ENCODE results near the gene TTLL13. TPM values are rescaled to one million over a fixed set of nuclear protein-coding genes. Genes with fewer than 3 reads are reported as not detected.
A peak's percentile ranks its signal among the peaks of the same experiment; 100 is the strongest.

Gene TTLL13
- total RNA-seq, 1 donor from 2014 or later = not detected

DNA sequence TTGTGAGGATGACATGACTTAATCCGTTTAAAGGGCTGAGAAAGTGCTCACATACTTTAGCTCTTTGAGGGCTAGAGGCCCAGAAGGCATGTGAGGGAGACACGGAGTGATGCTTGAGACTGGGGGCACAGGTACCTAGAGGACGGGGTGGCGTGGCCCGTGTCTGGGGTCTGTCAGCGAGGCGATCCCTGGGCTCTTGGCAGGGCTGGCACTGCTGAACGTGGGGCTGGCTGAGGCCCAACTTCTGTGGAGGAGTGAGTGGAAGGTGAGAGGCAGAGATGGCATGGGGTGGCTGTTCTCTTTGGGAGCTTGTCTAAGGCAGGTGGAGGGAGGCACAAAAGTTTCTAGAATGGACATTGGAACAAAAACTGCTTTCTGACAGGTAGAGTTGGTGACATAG lies 38.8 kb upstream of the TTLL13 start:
- Histone ChIP-seq H3K36me3 (no peaks in the 10 kb centered on the region), H3K27ac (no peak overlapping the region), H4K20me1 (ENCODE audit: low read depth) (peaks cover 23% of the 10 kb centered on the region), H3K4me1 (no peaks in the 10 kb centered on the region), H3F3A (ENCODE audit: low read depth) (no peaks in the 10 kb centered on the region), H3K9me3 (ENCODE audit: low read depth) (no peaks in the 10 kb centered on the region), H3K79me2 (ENCODE audit: low read depth) (no peaks in the 10 kb centered on the region), H3K4me2 (no peak overlapping the region), H2AFZ (replicated peaks) (no peak overlapping the region), H3K4me3 (no peak overlapping the region), H3K27me3 (no peaks in the 10 kb centered on the region), H3K9ac (no peak overlapping the region)
- Mint-ChIP-seq H3K27ac (peak overlapping the region; percentile 72), H3K27me3 (ENCODE audit: insufficient read depth, low read depth) (peaks cover 10% of the 10 kb centered on the region), H3K4me1 (peaks cover 5% of the 10 kb centered on the region), H3K36me3 (peaks cover 7% of the 10 kb centered on the region), H3K4me3 (no peak overlapping the region), H3K9me3 (no peaks in the 10 kb centered on the region)
- DNase-seq (ENCODE audit: low spot score) = no peak
- TF ChIP-seq, protein P1, sequence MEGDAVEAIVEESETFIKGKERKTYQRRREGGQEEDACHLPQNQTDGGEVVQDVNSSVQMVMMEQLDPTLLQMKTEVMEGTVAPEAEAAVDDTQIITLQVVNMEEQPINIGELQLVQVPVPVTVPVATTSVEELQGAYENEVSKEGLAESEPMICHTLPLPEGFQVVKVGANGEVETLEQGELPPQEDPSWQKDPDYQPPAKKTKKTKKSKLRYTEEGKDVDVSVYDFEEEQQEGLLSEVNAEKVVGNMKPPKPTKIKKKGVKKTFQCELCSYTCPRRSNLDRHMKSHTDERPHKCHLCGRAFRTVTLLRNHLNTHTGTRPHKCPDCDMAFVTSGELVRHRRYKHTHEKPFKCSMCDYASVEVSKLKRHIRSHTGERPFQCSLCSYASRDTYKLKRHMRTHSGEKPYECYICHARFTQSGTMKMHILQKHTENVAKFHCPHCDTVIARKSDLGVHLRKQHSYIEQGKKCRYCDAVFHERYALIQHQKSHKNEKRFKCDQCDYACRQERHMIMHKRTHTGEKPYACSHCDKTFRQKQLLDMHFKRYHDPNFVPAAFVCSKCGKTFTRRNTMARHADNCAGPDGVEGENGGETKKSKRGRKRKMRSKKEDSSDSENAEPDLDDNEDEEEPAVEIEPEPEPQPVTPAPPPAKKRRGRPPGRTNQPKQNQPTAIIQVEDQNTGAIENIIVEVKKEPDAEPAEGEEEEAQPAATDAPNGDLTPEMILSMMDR (IDR thresholded peaks at IDR 0.05) = no peak
- no peak for TF ChIP-seq EZH2phosphoT487 (IDR thresholded peaks at IDR 0.05)
- TF ChIP-seq EZH2 (IDR thresholded peaks at IDR 0.05) = no peak

DNA sequence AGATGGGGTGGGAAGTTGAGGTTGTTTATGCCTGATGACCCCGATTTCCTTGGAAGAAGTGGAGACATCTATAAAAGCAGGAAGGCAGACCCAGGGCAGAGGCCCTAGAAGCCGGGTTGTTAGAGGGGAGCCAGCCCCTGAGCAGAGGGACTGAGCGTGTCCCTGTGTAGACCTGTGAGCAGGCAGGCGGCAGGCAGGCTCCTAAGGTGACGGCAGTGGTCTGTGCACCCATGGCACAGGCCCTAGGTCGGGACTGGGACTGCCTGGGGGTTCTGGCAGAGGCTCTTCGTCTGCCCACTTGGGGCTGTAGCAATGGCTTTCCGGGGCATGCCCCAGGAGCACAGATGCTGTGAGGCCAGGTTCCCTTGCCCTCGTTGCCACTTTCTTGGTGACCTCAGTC lies 38.3 kb upstream of the TTLL13 start:
- Histone ChIP-seq H3K4me3 (no peak overlapping the region), H2AFZ (replicated peaks) (no peak overlapping the region), H4K20me1 (ENCODE audit: low read depth) (peaks cover 19% of the 10 kb centered on the region), H3K4me2 (no peak overlapping the region), H3K27ac (no peak overlapping the region), H3K36me3 (no peaks in the 10 kb centered on the region), H3K4me1 (no peaks in the 10 kb centered on the region), H3K27me3 (no peaks in the 10 kb centered on the region), H3K9ac (no peak overlapping the region), H3F3A (ENCODE audit: low read depth) (no peaks in the 10 kb centered on the region), H3K79me2 (ENCODE audit: low read depth) (no peaks in the 10 kb centered on the region), H3K9me3 (ENCODE audit: low read depth) (no peaks in the 10 kb centered on the region)
- Mint-ChIP-seq H3K4me3 (no peak overlapping the region), H3K27me3 (ENCODE audit: insufficient read depth, low read depth) (peaks cover 10% of the 10 kb centered on the region), H3K9me3 (no peaks in the 10 kb centered on the region), H3K36me3 (peaks cover 7% of the 10 kb centered on the region), H3K27ac (peak overlapping the region; percentile 72), H3K4me1 (peaks cover 5% of the 10 kb centered on the region)
- DNase-seq (ENCODE audit: low spot score) = no peak
- no peak for TF ChIP-seq EZH2 (IDR thresholded peaks at IDR 0.05)
- no peak for TF ChIP-seq EZH2phosphoT487 (IDR thresholded peaks at IDR 0.05)
- TF ChIP-seq, protein P1 (IDR thresholded peaks at IDR 0.05) = no peak

DNA sequence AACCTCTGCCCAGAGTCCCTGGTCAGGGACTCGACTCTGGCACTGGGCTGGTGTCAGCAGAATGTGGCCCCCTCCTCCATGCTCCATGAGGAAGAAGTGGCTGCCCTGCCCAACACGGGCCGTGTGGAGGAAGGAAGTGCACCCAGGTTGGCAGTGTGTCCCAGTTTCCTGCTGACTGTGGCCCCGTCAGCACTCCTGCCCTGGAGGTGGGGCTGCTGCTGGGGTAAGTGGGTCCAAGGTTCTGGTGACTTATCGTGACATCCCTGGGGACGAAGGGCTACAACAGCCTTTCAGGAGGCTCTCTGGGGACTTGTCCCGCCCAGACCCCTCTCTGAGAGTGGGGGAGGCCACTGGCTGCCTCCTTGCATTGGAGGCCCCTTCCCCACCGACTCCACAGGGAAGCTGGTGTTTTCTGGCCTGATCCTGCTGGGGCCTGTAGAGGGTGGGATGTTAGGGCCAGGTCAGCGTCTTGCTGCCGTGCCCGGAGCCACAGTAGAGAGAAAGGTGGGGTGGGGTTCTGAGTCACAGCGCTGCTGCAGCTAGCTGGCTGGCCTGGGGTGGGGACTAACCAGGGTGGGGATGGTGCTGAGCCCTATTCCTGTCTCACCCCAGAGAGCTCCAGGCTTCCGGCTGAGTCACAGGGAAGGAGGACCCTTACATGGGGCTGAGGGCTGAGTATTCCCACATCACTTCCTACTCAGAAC lies 37.8 kb upstream of the TTLL13 start:
- Histone ChIP-seq H4K20me1 (ENCODE audit: low read depth) (peaks cover 16% of the 10 kb centered on the region), H3F3A (ENCODE audit: low read depth) (no peaks in the 10 kb centered on the region), H3K9me3 (ENCODE audit: low read depth) (no peaks in the 10 kb centered on the region), H3K4me2 (no peak overlapping the region), H3K4me1 (no peaks in the 10 kb centered on the region), H2AFZ (replicated peaks) (no peak overlapping the region), H3K79me2 (ENCODE audit: low read depth) (no peaks in the 10 kb centered on the region), H3K27me3 (no peaks in the 10 kb centered on the region), H3K4me3 (no peak overlapping the region), H3K27ac (no peak overlapping the region), H3K36me3 (no peaks in the 10 kb centered on the region), H3K9ac (no peak overlapping the region)
- peaks cover 7% of the 10 kb centered on the region for H3K36me3 Mint-ChIP-seq
- H3K4me3 Mint-ChIP-seq = no peak overlapping the region
- H3K27ac Mint-ChIP-seq = no peak overlapping the region
- no peak for DNase-seq (ENCODE audit: low spot score)
- H3K27me3 Mint-ChIP-seq (ENCODE audit: insufficient read depth, low read depth) = peaks cover 8% of the 10 kb centered on the region
- TF ChIP-seq, protein P1 (IDR thresholded peaks at IDR 0.05) = no peak
- TF ChIP-seq EZH2phosphoT487 (IDR thresholded peaks at IDR 0.05) = no peak
- no peak for TF ChIP-seq EZH2 (IDR thresholded peaks at IDR 0.05)
- peaks cover 5% of the 10 kb centered on the region for H3K4me1 Mint-ChIP-seq
- no peaks in the 10 kb centered on the region for H3K9me3 Mint-ChIP-seq
